GM13977 (cell line): ENCODE results near the gene ALDH16A1.
A peak's percentile ranks its signal among the peaks of the same experiment; 100 is the strongest.

Source experiments
- DNase-seq: peaks from one replicate; pipeline ENCODE4 v3.0.0; 2012; ENCODE audit warnings: low spot score
- CTCF ChIP-seq: IDR thresholded peaks from 2 replicates; pipeline ENCODE4 v1.5.1; 2012; ENCODE audit warnings: mild to moderate bottlenecking, control low read depth; ENCODE audit not compliant: insufficient read depth; ENCODE audit errors: extremely low read depth, missing control alignments
- in situ Hi-C: fragments of 300-500 bp; cut with MboI; formaldehyde crosslinking; loops from one replicate; pipeline ENCODE4 v1.12.0; 2022; ENCODE audit warnings: low sequenced_read_pairs, low pct_unique_long_range_greater_than_20kb, mixed read lengths, inconsistent platforms; ENCODE audit not compliant: unreplicated experiment

ALDH16A1 gene

GRCh38 chr19:49502866-49503581 is 50.0 kb downstream of the ALDH16A1 start:
- TF ChIP-seq CTCF = peak; percentile 54
- in situ Hi-C loops = no loop called here
- no peak for DNase-seq

DNA sequence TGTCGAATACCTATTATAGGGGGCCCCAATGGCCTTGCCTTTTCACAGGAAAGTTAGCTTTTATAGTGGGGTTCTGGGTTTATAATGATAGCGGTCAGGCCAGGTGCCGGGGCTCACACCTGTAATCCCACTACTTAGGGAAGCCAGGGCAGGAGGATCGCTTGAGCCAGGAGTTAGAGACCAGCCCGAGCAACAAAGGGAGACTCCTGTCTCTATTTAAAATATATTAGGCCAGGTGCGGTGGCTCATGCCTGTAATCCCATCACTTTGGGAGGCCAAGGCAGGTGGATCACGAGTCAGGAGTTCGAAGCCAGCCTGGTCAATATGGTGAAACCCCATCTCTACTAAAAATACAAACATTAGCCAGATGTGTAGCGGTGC is 50.5 kb downstream of the ALDH16A1 start:
- no peak for DNase-seq
- TF ChIP-seq CTCF = no peak
- in situ Hi-C loops = no loop called here

GRCh38 chr19:49506575-49507105 is 53.6 kb downstream of the ALDH16A1 start:
- in situ Hi-C loops = no loop called here
- DNase-seq = peak; percentile 85
- TF ChIP-seq CTCF = peak; percentile 89

GRCh38 chr19:49507803-49508494 is 54.9 kb downstream of the ALDH16A1 start:
- TF ChIP-seq CTCF = no peak
- in situ Hi-C loops = no loop called here
- no peak for DNase-seq

DNA sequence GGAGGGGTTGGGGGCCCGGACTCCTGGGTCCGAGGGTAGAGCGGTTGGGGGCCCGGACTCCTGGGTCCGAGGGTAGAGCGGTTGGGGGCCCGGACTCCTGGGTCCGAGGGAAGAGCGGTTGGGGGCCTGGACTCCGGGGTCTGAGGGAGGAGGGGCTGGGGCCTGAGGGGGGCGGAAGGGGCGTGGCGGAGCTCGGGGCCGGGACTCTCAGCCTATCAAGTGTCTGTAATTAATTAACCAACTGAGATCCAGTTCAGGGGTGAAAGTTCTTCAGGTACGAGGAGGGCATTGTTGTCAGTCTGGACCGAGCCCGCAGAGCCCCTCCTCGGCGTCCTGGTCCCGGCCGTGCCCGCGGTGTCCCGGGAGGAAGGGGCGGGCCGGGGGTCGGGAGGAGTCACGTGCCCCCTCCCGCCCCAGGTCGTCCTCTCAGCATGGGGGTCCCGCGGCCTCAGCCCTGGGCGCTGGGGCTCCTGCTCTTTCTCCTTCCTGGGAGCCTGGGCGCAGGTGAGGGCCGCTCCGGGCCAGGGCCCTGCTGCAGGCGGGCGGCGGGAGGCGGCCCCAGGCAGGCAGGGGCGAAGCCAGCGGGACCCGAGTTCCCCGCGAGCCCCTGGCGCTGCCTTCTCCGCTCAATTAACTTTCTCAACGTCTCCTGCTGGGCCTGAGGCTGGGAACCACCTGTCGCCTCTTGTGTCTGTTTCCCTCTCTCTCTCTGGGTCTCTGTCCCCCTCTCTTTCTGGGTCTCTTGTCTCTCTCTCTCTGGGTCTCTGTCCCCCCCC is 60.1 kb downstream of the ALDH16A1 start:
- in situ Hi-C loops = no loop called here
- no peak for TF ChIP-seq CTCF
- DNase-seq = peak; percentile 62

DNA sequence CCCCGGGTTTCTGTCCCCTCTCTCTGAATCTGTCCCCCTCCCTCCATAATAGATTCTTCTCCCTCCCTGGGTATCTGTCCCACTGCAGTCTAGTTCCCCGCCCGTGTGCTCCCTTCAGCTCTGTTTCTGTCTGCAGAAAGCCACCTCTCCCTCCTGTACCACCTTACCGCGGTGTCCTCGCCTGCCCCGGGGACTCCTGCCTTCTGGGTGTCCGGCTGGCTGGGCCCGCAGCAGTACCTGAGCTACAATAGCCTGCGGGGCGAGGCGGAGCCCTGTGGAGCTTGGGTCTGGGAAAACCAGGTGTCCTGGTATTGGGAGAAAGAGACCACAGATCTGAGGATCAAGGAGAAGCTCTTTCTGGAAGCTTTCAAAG is 60.7 kb downstream of the ALDH16A1 start:
- no peak for DNase-seq
- in situ Hi-C loops = no loop called here
- TF ChIP-seq CTCF = no peak
